Pancreas (tissue), 10 donors: ENCODE results near the gene TTYH2. TPM values are rescaled to one million over a fixed set of nuclear protein-coding genes. Genes with fewer than 3 reads are reported as not detected.

Experiments used
- ATAC-seq, 4 donors: fragments of 200-7000 bp; cut with Tn5 transposase; one replicate each; pipeline versions ENCODE4 v1.8.0 to v1.9.1; 2020; ENCODE audit warnings: mild to moderate bottlenecking in 4 of 4, moderate library complexity in 4 of 4
- DNase-seq, 6 donors: peaks; one replicate each; pipeline ENCODE4 v3.0.0-alpha.2; 2020
- FAIRE-seq: peaks from 2 replicates; lab custom pipeline; 2012; peaks lifted over from hg19 to GRCh38; lab: Jason Lieb, UNC
- H3K27ac ChIP-seq, 4 donors: fragments of 200-600 bp; sonication (generic); 1 replicate in 3 of 4; 2 replicates in 1 of 4; pipeline versions ENCODE4 v1.5.0 to v1.8.0; 2020
- H3K27me3 ChIP-seq, 4 donors: fragments of 200-600 bp; one replicate each; pipeline ENCODE4 v1.8.0; 2021
- H3K36me3 ChIP-seq, 3 donors: fragments of 200-600 bp; sonication (generic) in 1 of 3; one replicate each; pipeline versions ENCODE4 v1.5.0 to v1.8.0; 2020 to 2021
- H3K4me1 ChIP-seq, 3 donors: fragments of 200-600 bp; one replicate each; pipeline ENCODE4 v1.8.0; 2021
- H3K4me3 ChIP-seq, 4 donors: fragments of 200-600 bp; sonication (generic) in 2 of 4; one replicate each; pipeline versions ENCODE4 v1.5.0 to v1.8.0; 2020 to 2021
- H3K9me3 ChIP-seq, 4 donors: fragments of 200-600 bp; one replicate each; pipeline ENCODE4 v1.8.0; 2021
- CTCF ChIP-seq, 4 donors: fragments of 200-600 bp; sonication (generic) in 3 of 4; IDR thresholded peaks; one replicate each; pipeline versions ENCODE4 v1.5.0 to v1.8.0; 2021; ENCODE audit warnings: antibody characterized with exemption in 4 of 4
- WGBS, 2 donors: extraction: QIAGEN DNeasy Blood & Tissue Kit; methylation state at CpG; one replicate each; pipeline ENCODE4 v1.1.7; 2013; 5-methylcytosine and 5-hydroxymethylcytosine counted together
- intact Hi-C, 3 donors: fragments of 100-400 bp; cut with DNase I; formaldehyde crosslinking; loops; one replicate each; pipeline versions ENCODE4 v1.11.1 to v1.14.2; 2022
- polyA plus RNA-seq, 2 donors: library from polyadenylated mRNA; stranded (reverse); fragments of 200-250 nt; gene quantifications; one replicate each; pipeline ENCODE4 v1.2.3, GENCODE V29; 2013
- total RNA-seq, 6 donors: library from RNA; stranded (reverse); fragmentation: NEBNext Ultra II Directional in 4 of 6; extraction: Animal tissue kit (Norgen Biotek cat#: 25700) in 4 of 6; gene quantifications; one replicate each; pipeline versions ENCODE4 v1.2.1 to v1.2.4, GENCODE V29; 2021 to 2023
- donor health status: healthy with polysubstance abuse.
- donor health status: DM: no; HTN: no; CAD: no; lungs with moderate emphysema.
- donor health status: DM: no; HTN: no; CAD: no.
- donor health status: control.
- donor health status: control.
- donor health status: Bipolar disorder and iron deficiency.
- donor health status: DM: yes; HTN: yes; CAD: no.
- donor health status: DM: no; HTN: no; CAD: no.
- donor health status: DM: no; HTN: no; CAD: no.
- donor health status: DM: yes; HTN: yes; CAD: no.

TTYH2 gene
- total and polyA plus RNA-seq, 8 donors = 3.0 to 13.8 (median 7.5) TPM

- Histone ChIP-seq H3K4me1 (peaks cover 0 to 5% (median 0%) of the 10 kb centered on the region in 3 donors), H3K4me3 (no peak overlapping the region), H3K36me3 (no peaks in the 10 kb centered on the region), H3K9me3 (no peaks in the 10 kb centered on the region), H3K27ac (no peak overlapping the region), H3K27me3 (no peaks in the 10 kb centered on the region)
- TF ChIP-seq CTCF (IDR thresholded peaks at IDR 0.05) = no peak
- no peak for FAIRE-seq
- 74 to 79% methylated on average over 10 of the region's 10 CpGs for WGBS, 2 donors
- peak in 1 of 6 donors; percentile 38 for DNase-seq
- ATAC-seq = peak in 3 of 4 donors; percentile 8 to 44 (median 43)
- intact Hi-C loops = no loop called here
Observed at GRCh38 chr17:74239172-74239571, 25.8 kb downstream of the TTYH2 start.

GRCh38 chr17:74240618-74241205 lies 27.3 kb downstream of the TTYH2 start:
- Histone ChIP-seq H3K27me3 (no peaks in the 10 kb centered on the region), H3K36me3 (no peaks in the 10 kb centered on the region), H3K27ac (no peak overlapping the region), H3K9me3 (no peaks in the 10 kb centered on the region), H3K4me3 (no peak overlapping the region), H3K4me1 (no peaks in the 10 kb centered on the region)
- FAIRE-seq (no peak), DNase-seq (no peak), ATAC-seq (peak in 2 of 4 donors; percentile 34 to 49)
- WGBS, 2 donors = 76 to 86% methylated on average over 11 of the region's 11 CpGs
- intact Hi-C loops = no loop called here
- no peak for TF ChIP-seq CTCF (IDR thresholded peaks at IDR 0.05)

- Histone ChIP-seq H3K27me3 (no peaks in the 10 kb centered on the region), H3K36me3 (no peaks in the 10 kb centered on the region), H3K27ac (no peak overlapping the region), H3K4me1 (no peaks in the 10 kb centered on the region), H3K9me3 (no peaks in the 10 kb centered on the region), H3K4me3 (no peak overlapping the region)
- FAIRE-seq = no peak
- intact Hi-C loops = no loop called here
- no peak for TF ChIP-seq CTCF (IDR thresholded peaks at IDR 0.05)
- DNase-seq = no peak
- 72 to 81% methylated on average over 10 of the region's 10 CpGs for WGBS, 2 donors
- peak in 2 of 4 donors; percentile 47 to 66 for ATAC-seq
Observed at GRCh38 chr17:74241431-74241830, 28.1 kb downstream of the TTYH2 start.

GRCh38 chr17:74241847-74242246 lies 28.5 kb downstream of the TTYH2 start:
- ATAC-seq (no peak), FAIRE-seq (no peak), DNase-seq (no peak)
- H3K36me3 ChIP-seq = no peaks in the 10 kb centered on the region
- H3K4me3 ChIP-seq = no peak overlapping the region
- H3K27me3 ChIP-seq = no peaks in the 10 kb centered on the region
- H3K4me1 ChIP-seq = no peaks in the 10 kb centered on the region
- intact Hi-C loops = no loop called here
- H3K27ac ChIP-seq = no peak overlapping the region
- TF ChIP-seq CTCF (IDR thresholded peaks at IDR 0.05) = no peak
- 79 to 97% methylated on average over 2 of the region's 2 CpGs for WGBS, 2 donors
- H3K9me3 ChIP-seq = no peaks in the 10 kb centered on the region

- no peak for TF ChIP-seq CTCF (IDR thresholded peaks at IDR 0.05)
- Histone ChIP-seq H3K27me3 (no peaks in the 10 kb centered on the region), H3K9me3 (no peaks in the 10 kb centered on the region), H3K4me3 (no peak overlapping the region), H3K36me3 (no peaks in the 10 kb centered on the region), H3K27ac (no peak overlapping the region), H3K4me1 (no peaks in the 10 kb centered on the region)
- DNase-seq (peak in 1 of 6 donors; percentile 41), FAIRE-seq (no peak), ATAC-seq (no peak)
- intact Hi-C loops = no loop called here
- 74 to 79% methylated on average over 13 of the region's 13 CpGs for WGBS, 2 donors
Observed at GRCh38 chr17:74243013-74243755, 29.8 kb downstream of the TTYH2 start.
